Measurements from ENCODE around the gene WDR55. TPM values are rescaled to one million over a fixed set of nuclear protein-coding genes. Genes with fewer than 3 reads are reported as not detected.
A peak's percentile ranks its signal among the peaks of the same experiment; 100 is the strongest.

WDR55 gene
- total and polyA plus RNA-seq, 4 donors: 10.0 to 18.2 (median 11.7) TPM

DNA sequence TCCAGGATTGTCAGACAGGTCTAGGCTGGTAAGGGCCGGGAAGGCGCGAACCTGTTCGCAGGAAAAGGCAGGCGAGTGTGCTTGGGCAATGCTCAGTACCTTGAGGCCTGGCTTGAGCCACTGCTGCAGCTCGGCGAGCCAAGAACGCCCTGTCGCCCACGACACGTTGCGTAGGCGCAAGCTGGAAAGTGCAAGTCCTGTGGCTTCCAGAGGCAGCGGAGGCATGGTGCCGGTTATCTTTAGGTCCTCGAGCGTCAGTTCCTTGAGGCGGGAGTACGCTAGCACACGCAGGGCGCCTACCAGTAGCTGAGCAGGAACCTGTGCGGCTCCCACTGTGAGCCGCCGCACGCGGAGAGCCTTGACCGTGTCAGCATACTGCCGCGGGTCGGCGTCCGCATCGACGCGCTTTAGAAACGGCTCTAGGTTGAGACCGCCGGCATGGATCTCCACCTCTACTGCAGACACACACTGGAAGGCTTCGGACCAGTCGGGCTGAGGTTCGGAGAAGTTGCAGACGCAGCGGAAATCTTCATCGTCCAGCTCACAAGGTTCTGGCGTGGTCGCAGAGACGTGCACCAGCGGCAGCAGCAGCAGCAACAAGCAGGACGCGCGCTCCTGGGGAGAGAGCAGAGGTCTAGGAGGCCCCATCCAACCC lies 32.2 kb upstream of the WDR55 start:
- peaks cover 0 to 23% (median 13%) of the 10 kb centered on the region in 4 donors for H3K4me1 ChIP-seq (ENCODE audit: control insufficient read depth in 4 of 4, insufficient read depth in 4 of 4, low read length in 3 of 4)
- no peaks in the 10 kb centered on the region for H3K36me3 ChIP-seq (ENCODE audit: control insufficient read depth in 4 of 4, insufficient read depth in 3 of 4, low read depth in 1 of 4, low read length in 3 of 4)
- DNase-seq (ENCODE audit: low spot score): peak; percentile 50
- peak overlapping the region; percentile 82 to 90 for H3K27ac ChIP-seq (ENCODE audit: low read depth in 1 of 2, low read length in 2 of 2)
- under 1% methylated on average over 51 of the region's 51 CpGs for WGBS
- H3K9ac ChIP-seq (ENCODE audit: low read depth in 1 of 2, low read length in 2 of 2): peak overlapping the region; percentile 83 to 89
- TF ChIP-seq, protein P1, sequence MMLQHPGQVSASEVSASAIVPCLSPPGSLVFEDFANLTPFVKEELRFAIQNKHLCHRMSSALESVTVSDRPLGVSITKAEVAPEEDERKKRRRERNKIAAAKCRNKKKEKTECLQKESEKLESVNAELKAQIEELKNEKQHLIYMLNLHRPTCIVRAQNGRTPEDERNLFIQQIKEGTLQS (IDR thresholded peaks at IDR 0.05): no peak
- TF ChIP-seq RXRA (IDR thresholded peaks at IDR 0.05) (no peak), YY1 (IDR thresholded peaks at IDR 0.05) (no peak), RAD21 (IDR thresholded peaks at IDR 0.05) (no peak), HNF4A (conservative IDR thresholded peaks at IDR 0.05) (no peak)
- TF ChIP-seq, protein P2, sequence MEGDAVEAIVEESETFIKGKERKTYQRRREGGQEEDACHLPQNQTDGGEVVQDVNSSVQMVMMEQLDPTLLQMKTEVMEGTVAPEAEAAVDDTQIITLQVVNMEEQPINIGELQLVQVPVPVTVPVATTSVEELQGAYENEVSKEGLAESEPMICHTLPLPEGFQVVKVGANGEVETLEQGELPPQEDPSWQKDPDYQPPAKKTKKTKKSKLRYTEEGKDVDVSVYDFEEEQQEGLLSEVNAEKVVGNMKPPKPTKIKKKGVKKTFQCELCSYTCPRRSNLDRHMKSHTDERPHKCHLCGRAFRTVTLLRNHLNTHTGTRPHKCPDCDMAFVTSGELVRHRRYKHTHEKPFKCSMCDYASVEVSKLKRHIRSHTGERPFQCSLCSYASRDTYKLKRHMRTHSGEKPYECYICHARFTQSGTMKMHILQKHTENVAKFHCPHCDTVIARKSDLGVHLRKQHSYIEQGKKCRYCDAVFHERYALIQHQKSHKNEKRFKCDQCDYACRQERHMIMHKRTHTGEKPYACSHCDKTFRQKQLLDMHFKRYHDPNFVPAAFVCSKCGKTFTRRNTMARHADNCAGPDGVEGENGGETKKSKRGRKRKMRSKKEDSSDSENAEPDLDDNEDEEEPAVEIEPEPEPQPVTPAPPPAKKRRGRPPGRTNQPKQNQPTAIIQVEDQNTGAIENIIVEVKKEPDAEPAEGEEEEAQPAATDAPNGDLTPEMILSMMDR (IDR thresholded peaks at IDR 0.05; ENCODE audit: low read depth, low read length, missing input control): peak; percentile 5
- TF ChIP-seq, protein P3, sequence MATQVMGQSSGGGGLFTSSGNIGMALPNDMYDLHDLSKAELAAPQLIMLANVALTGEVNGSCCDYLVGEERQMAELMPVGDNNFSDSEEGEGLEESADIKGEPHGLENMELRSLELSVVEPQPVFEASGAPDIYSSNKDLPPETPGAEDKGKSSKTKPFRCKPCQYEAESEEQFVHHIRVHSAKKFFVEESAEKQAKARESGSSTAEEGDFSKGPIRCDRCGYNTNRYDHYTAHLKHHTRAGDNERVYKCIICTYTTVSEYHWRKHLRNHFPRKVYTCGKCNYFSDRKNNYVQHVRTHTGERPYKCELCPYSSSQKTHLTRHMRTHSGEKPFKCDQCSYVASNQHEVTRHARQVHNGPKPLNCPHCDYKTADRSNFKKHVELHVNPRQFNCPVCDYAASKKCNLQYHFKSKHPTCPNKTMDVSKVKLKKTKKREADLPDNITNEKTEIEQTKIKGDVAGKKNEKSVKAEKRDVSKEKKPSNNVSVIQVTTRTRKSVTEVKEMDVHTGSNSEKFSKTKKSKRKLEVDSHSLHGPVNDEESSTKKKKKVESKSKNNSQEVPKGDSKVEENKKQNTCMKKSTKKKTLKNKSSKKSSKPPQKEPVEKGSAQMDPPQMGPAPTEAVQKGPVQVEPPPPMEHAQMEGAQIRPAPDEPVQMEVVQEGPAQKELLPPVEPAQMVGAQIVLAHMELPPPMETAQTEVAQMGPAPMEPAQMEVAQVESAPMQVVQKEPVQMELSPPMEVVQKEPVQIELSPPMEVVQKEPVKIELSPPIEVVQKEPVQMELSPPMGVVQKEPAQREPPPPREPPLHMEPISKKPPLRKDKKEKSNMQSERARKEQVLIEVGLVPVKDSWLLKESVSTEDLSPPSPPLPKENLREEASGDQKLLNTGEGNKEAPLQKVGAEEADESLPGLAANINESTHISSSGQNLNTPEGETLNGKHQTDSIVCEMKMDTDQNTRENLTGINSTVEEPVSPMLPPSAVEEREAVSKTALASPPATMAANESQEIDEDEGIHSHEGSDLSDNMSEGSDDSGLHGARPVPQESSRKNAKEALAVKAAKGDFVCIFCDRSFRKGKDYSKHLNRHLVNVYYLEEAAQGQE (IDR thresholded peaks at IDR 0.05): peak; percentile 9
- TF ChIP-seq, protein P4, sequence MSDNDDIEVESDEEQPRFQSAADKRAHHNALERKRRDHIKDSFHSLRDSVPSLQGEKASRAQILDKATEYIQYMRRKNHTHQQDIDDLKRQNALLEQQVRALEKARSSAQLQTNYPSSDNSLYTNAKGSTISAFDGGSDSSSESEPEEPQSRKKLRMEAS (IDR thresholded peaks at IDR 0.05): no peak
- H3K27me3 ChIP-seq (ENCODE audit: control insufficient read depth in 4 of 4, insufficient read depth in 4 of 4, low read length in 3 of 4): no peaks in the 10 kb centered on the region
- H3K4me3 ChIP-seq (ENCODE audit: low read depth in 1 of 3, low read length in 3 of 3): peak overlapping the region; percentile 66 to 85 (median 71)
- no peaks in the 10 kb centered on the region for H3K9me3 ChIP-seq (ENCODE audit: control insufficient read depth in 4 of 4, low read length in 3 of 4)

DNA sequence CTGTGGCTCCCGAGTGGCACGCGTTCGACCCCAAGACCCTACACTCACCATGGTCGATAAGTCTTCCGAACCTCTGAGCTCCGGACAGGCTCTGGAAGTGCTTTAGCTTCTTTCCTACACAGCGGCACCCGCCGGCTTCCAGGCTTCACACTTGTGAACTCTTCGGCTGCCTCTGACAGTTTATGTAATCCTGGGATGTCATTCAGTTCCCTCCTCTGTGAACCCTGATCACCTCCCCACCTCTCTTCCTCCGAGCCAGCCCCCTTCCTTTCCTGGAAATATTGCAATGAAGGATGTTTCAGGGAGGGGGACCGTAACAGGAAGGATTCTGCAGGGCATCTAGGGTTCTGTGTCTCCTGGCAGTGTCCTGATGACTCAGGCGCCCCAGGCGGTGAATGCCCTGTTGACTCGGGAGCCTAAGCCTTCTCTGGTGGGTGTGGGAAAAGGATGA lies 31.7 kb upstream of the WDR55 start, which contains the start of gene CD14:
Gene CD14 (minus strand): TSS at position 155 of the 451 bp plus-strand sequence. CDS start 104 bp downstream, at position 51.
- H3K4me3 ChIP-seq (ENCODE audit: low read depth in 1 of 3, low read length in 3 of 3): peak within 1 kb of the TSS; percentile 66 to 85 (median 71)
- DNase-seq (ENCODE audit: low spot score): no peak
- H3K27ac ChIP-seq (ENCODE audit: low read depth in 1 of 2, low read length in 2 of 2): peak within 1 kb of the TSS; percentile 82 to 90
- H3K4me1 ChIP-seq (ENCODE audit: control insufficient read depth in 4 of 4, insufficient read depth in 4 of 4, low read length in 3 of 4): peaks cover 0 to 23% (median 13%) of the 10 kb centered on the region in 4 donors
- no peaks in the 10 kb centered on the region for H3K27me3 ChIP-seq (ENCODE audit: control insufficient read depth in 4 of 4, insufficient read depth in 4 of 4, low read length in 3 of 4)
- no peaks in the 10 kb centered on the region for H3K9me3 ChIP-seq (ENCODE audit: control insufficient read depth in 4 of 4, low read length in 3 of 4)
- H3K36me3 ChIP-seq (ENCODE audit: control insufficient read depth in 4 of 4, insufficient read depth in 3 of 4, low read depth in 1 of 4, low read length in 3 of 4): no peaks in the 10 kb centered on the region
- H3K9ac ChIP-seq (ENCODE audit: low read depth in 1 of 2, low read length in 2 of 2): peak within 1 kb of the TSS; percentile 83 to 89
- 3% methylated on average over 16 of the region's 16 CpGs for WGBS
- TF ChIP-seq GABPA (IDR thresholded peaks at IDR 0.05 in 1 of 2, conservative IDR thresholded peaks at IDR 0.05 in 1 of 2) (peak in 1 of 2 donors; percentile 30), NR2F2 (IDR thresholded peaks at IDR 0.05) (peak; percentile 78), FOXA1 (IDR thresholded peaks at IDR 0.05) (no peak), EGR1 (IDR thresholded peaks at IDR 0.05; ENCODE audit: low read depth in 2 of 2) (peak; percentile 22 to 88), FOXA2 (IDR thresholded peaks at IDR 0.05) (no peak), HNF4A (conservative IDR thresholded peaks at IDR 0.05) (peak in 1 of 2 donors; percentile 52), HNF4G (IDR thresholded peaks at IDR 0.05) (no peak), SP1 (IDR thresholded peaks at IDR 0.05) (peak; percentile 74), RXRA (IDR thresholded peaks at IDR 0.05) (peak; percentile 92), TAF1 (conservative IDR thresholded peaks at IDR 0.05) (peak; percentile 92), RAD21 (IDR thresholded peaks at IDR 0.05) (peak; percentile 51 to 58), JUND (IDR thresholded peaks at IDR 0.05) (peak; percentile 82 to 84), YY1 (IDR thresholded peaks at IDR 0.05) (peak; percentile 61)
- TF ChIP-seq, protein P3 (IDR thresholded peaks at IDR 0.05): peak; percentile 80
- TF ChIP-seq, protein P1 (IDR thresholded peaks at IDR 0.05): peak; percentile 66
- TF ChIP-seq, protein P4 (IDR thresholded peaks at IDR 0.05): peak; percentile 89
- TF ChIP-seq, protein P5, sequence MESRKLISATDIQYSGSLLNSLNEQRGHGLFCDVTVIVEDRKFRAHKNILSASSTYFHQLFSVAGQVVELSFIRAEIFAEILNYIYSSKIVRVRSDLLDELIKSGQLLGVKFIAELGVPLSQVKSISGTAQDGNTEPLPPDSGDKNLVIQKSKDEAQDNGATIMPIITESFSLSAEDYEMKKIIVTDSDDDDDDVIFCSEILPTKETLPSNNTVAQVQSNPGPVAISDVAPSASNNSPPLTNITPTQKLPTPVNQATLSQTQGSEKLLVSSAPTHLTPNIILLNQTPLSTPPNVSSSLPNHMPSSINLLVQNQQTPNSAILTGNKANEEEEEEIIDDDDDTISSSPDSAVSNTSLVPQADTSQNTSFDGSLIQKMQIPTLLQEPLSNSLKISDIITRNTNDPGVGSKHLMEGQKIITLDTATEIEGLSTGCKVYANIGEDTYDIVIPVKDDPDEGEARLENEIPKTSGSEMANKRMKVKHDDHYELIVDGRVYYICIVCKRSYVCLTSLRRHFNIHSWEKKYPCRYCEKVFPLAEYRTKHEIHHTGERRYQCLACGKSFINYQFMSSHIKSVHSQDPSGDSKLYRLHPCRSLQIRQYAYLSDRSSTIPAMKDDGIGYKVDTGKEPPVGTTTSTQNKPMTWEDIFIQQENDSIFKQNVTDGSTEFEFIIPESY (IDR thresholded peaks at IDR 0.05): peak; percentile 13

Data from liver (tissue), 9 donors.